HL-60/S4 (cell line): ENCODE results near the gene AGAP3.

ENCODE experiments used
- in situ Hi-C: fragments of 300-500 bp; cut with MboI; formaldehyde crosslinking; loops from 2 replicates; pipeline ENCODE4 v1.14.3; 2022; ENCODE audit warnings: low sequenced_read_pairs

Gene AGAP3

DNA sequence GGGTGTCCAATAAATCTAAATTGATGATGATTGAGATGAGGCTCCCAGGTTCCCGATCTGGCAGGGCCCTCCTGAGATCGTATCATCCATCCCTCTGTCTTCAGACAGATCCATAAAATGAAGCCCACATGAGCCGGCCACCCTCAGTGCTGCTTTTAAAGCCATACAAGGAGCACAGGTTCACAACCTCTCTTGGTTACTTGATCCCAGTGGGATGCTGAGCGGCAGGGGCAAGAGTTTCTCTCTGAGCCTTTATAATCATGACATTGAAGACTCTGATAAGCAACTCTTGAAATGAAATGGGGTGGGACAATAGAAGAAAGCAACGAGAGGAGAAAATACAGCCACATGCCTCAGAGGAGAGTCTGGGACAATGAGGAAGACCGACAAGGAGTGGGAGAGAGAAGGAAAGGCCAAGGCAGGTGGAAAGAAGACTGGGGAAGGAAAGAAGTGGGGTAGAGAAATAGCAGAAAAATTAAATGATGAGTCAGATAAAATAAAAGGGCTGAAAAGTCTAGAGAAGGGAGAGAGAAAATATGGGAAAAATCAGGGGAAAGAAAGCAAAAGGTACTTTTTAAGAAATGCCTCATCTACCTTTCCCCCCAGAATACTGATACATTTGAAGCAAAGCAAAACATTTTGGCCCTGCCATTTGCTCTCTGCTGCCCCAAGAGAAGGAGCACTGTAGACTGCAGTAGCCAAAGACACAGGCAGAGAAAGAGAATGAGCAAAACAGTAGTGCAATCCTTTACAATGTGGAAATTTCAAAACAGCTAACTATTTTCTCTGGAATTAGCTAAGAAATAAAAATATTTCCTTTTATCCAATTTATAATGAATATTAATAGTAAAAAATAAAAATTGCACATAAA, 66.6 kb downstream of the AGAP3 start:
- in situ Hi-C loops, result no loop called here

DNA sequence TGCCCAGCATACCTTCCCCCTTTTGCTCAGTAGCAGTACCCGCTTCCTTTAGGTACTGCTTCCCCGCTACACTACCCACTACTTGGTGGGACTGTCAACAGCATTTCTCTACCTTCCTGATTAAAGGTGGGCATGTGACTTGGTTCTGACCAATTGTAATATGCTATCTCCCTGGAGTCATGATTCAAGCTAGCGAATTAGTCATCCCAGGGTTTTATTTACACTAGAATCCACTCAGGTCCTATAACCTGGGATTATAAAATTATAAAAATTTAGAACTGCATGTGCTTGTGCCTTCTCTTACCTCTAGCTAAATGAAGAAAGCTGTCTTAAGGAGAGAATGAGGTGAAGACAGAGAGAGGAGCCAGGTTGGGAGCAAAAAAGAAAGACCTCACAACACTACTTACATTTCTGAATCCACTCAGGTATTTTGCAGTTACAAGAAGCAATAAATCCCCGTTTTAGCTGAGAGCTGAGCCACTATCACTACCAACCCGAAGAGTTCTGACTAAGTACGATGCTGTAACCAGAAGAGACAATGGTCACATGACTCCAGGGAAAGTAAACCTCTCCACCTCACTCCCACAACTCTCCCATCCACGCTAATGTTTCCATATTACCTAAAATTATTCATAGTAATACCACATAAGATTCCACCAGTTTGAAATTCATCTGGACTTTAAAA, 71.5 kb downstream of the AGAP3 start:
- in situ Hi-C loops, result no loop called here

DNA sequence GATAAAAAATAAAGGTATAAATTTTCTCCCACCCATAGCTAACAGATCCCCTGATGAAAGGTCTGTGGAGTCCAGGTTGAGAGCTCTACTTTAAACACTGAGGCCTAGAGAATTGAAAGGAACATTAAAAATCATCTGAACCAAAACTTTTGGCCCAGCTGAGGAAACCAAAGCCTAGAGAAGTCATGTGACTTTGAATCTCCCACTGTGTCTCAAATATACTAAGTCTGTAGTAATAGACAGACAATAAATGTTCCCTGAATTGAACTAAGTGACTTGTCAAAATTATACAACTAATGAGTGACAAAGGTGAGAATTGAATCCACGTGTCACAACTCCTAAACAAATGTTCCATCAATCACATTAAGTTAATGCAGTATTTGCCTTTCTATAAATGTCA, 75.5 kb downstream of the AGAP3 start:
- in situ Hi-C loops, result no loop called here

DNA sequence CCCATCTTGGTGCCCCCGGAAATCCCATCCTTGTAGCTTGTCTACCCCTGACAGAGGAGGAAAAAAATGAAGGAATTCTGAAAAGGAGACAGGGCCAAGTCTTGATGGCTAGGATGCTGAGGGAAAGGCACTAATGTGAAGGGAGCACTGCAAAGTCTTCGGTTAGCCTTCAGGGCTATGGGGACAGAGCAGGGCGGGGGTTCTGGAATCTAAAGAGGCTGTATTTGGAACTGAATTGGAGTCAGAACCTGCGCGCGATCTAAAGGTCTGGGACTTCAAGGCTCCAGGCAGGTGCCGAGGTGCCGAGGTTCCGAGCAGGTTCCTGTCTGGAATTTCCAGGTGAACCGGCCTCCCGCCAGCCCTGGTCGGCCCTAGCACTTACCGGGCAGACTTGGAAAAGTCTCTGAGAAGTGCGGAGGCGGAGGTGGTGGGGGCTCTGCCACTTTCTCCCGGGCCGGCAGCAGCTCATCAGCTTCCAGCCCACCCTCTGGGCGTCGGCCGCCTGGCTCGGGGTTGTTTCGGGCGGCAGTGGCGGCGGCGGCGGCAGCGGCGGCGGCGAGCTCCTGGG, 80.4 kb downstream of the AGAP3 start:
- in situ Hi-C loops, result no loop called here

DNA sequence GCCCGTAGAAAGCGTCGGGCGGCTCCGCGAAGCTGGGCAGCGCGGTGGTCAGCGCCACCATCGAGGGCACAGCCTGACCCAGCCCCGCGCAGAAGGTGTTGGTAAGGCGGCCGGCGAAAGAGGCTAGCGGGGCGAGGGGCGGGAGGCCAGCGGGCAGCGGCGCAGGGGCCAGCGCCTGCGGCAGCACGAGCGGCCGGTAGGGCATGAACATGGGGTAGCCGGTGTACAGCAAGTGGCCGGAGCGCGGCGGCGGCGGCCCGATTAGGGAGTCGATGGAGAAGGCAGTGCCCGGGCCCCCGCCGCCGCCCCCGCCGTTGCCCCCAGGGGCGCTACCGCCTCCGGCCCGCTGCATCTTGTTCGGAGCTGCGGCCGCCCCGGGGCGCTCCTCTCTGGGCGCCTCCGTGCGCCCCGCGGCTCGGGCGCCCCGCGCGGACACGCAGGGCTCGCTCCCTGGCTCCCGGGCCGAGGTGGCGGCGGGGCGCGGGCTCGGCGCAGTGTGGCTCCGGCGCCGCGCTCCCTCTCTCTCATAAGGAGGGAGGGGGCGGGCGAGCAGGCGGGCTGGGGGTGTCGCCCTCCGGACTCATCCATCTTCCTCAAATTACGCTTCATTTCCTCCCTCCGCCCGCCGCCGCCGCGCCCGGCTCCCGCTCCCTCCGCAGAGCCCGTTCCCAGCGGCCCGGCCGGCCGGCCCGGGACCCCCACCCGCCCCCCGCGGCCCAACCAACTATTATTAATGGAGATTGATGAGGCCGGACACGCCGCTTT, 81.1 kb downstream of the AGAP3 start, which contains the start of gene GBX1:
Gene GBX1, minus strand, starts transcription at position 498 of the 765 bp plus-strand sequence. Its CDS starts 146 bp downstream, at position 352.
- in situ Hi-C loops, result no loop called here

DNA sequence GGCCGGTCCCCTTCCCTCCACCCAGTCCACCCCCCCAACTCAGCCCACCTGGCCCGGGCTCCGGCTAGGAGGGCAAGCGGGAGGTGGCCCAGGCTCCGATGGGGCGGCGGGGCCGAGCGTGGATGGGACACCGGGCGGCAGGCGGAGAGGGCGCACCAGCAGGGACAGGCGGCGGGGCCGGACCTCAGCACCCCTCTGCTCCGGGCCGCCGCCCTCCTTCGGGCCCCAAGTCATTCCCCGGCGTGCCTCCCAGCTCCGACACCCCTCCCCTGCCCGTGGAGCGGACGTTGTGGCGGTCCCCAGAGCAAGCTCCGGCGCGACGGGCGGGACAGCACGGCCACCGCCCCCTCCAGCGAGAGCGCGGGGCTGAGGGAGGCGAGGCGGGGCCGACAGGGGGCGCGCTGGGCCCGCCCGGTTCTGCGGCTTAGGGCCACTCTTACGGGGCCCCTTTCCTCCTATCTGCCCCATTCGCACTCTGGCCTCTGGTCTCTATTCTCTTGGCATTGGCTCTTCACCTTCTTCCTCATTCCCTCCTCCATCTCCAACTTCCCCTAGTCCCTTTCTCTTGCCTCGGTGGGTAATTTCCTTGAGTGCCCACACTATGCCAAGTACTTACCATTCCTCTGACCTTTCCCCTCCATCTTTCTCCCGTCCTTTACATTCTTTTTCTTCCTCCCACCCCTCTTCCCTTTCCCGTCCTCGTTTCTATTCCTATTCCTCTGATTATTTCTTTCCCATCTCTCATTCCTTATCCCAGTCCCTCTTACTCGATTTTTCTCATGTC, 81.9 kb downstream of the AGAP3 start:
- in situ Hi-C loops, result no loop called here

DNA sequence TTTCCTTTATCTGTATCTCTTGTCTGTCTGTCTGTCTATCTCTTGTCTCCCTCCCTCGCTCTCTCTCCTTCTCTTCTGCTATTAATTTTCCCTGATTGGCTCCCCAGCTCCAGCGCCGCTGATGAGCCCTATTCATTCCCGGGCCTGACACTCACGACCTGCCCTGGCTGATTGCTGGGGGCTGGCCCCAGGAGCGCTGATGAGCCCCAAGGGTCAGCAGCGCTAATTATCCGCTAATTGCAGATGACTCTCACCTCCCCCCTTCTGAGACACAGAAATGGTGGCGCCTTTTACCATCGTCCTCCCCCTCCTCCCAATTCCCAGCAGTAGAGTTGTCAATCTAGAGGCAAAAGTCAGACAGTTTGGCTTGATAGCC, 82.5 kb downstream of the AGAP3 start:
- in situ Hi-C loops, result no loop called here

DNA sequence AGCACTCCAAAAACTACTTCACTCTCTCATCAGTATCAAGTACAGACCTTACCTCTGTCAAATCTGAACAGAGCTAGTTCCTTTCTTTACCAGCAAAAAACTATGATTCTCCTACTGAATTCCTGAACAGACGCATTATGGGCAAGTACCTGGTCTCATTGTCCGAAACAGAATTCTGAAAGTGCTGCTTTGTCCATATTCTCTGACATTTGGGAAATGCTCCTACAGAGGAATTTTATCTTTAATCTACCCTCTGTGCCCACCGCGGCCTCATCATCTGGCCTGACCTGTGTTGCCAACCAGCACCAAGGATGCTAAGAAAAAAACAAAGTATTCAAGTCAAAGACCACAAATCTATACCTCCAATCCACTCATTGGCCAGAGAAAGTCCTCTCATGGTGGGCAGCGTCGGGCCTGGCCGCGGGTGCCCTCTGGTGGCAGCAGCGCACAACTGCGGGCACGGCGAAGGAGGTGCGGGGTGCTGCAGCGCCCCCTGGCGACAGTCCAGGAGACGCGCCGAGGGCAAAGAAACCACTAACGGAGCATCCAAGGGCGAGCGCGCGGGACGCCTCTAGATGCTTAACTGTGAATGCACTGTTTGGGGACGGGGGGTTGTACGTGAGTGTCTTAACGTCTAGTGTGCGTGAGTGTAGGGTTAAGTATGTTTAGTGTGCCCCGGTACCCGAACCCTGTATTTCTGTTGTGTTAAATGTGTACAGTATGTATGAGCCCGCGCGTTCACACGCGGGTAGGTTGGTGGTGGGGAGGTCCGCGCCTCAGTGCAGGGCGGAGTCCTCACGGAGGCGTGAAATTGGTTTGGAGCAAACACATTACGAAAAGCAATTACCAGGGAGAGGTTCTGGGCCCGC, 86.2 kb downstream of the AGAP3 start:
- in situ Hi-C loops, result no loop called here

DNA sequence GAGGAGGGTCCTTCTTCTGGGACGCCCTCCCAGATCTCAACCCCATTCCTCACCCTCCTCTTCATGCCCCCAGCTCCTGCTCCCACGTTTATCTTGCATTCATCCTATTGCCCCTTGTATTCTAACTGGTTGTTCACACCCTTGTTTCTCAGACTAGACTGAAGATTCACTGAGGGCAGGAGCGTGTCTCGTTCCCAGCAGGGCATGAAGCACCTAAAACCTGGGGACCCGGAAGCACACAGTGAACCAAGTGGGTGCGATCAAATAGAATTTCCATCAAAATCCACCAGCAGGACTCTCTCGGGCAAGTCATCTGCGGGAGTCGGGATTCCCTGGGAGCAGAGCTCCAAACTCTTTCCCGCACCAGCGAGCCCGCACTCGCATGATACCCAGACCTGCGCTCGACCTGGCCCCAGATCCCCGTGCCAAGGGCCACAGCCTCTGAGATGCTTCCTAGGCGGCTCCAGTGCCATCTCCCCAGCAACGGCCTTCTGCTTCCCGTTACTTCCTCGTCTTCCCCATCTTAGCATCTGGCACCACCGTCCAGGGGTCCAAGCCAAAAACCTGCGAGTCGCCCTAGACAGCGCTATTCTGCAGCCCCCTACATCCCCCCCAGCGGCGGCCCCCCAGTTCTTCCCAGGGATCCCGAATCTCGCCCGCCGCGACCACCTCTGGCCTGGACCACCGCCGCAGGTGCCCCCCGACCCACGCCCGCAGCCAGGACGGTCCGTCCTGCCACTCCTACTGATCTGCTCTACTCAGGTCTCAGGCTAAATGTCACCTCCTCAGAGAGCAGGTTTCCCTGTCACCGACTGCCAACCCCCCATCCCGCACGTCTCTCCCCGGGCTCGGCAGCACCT, 87.3 kb downstream of the AGAP3 start:
- in situ Hi-C loops, result no loop called here

DNA sequence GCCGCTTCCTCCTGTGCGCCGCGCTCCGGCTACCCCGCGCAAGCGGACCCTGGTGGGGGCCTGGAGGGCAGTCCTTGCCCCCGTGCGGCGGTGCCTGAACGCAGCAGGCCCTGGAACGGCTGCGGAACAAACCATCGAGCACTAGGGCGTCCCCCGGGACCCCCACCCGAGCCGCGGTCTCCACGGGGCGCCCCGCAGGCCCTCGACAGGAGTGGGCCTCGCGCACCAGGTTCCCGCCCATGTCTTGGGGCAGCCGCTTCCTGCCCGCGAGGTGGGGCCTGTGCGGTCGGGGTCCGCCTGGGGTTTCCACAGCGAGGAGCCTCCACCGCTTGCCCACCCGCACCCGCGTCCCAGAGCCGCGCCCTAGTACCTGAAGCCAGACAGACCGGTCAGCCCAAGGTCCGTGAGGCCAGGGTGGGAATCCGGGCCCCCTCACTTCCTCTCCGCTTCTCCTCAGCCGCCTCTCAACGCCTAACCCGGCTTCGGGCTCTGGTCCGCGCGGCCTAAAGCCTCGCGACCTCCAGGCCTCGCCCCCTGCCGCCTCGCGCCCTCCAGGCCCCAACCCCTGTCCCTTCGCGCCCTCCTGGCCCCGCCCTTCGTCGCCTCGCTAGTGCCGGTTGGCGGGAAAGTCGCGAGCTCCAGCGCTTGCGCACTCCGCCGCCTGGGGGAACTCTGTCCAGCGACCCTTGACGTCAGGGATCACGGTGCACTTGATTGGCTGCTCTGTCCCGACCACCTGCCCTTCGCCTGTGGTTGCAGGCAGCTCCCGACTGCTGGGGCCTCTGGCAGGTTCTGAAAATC, 88.2 kb downstream of the AGAP3 start:
- in situ Hi-C loops, result no loop called here

DNA sequence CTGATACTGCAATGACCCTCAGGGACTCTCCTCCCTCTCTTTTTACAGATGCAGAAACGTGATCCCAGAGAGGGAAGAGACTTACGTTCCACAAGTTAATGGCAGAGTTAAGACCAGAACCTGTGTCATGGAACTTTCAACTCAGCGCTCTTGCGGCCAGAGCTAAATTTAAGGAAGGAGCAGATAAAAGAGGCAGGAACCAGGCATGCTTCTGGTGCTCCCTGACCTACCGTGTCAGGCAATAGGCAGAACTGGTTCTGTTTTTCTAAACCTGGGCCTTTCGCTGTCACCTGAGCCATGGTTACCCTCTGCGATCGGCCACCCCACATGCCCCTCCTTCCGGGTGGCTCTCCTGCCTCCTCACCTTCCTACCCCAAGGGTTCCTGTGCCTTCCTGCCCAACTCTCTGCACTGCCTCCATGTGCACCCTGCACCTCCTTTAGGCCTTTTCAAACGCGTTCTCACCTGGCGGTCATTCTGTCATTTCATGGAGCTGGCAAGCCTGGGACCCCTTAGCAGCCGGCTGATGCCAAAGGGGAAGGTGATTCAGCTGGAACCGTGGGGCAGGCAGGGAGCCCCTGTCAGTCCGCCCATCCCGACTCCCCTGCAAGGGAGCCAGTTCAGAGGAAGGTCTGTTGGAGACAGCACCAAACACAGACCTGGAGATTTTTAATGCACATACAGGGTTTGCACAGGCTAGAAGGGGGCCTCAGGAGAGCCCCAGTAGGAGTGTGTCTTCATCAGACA, 88.9 kb downstream of the AGAP3 start:
- in situ Hi-C loops, result no loop called here

DNA sequence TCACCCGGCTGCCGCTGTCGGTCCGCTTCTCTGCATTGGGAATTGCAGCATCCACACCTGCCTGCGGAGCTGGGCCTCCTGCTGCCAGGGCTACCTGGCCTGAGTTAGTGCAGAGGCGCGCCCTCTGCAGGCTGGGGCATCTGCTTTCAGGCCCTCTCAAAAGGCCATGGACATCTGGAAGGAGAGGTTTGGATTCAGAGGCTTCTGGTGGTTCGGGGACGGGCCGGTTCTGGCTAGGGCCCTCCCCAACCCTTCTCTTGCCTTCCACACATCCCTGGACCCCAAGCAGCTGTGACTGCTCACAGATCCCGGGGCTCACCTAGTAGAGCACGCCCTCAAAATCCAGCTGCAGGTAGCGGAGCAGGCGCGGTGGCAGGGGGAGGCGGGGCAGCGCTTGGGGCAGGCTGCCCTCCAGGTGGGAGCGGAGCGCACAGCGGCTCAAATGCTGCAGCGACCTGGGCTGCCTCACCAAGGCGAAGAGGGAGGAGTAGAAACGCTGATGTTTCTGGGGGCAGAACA, 89.6 kb downstream of the AGAP3 start:
- in situ Hi-C loops, result no loop called here

DNA sequence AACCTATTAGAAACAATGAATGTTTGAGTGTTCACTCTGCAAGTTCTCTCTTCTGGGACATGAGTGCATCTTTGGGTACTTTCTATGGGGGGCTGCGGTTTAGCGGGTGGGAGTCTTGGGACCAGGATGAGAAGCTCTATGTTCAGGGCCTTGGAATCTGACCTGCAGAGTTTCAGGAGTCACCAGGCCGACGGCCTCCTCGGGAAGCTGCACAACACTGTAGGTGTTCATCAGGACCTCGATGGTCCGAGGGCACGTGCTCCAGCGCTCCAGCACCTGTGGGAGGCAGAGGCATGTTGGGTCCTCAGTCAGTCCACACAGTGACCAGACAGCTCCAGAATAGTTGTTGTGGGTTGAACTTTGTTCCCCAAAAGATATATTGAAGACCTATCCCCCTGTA, 90.1 kb downstream of the AGAP3 start:
- in situ Hi-C loops, result no loop called here

DNA sequence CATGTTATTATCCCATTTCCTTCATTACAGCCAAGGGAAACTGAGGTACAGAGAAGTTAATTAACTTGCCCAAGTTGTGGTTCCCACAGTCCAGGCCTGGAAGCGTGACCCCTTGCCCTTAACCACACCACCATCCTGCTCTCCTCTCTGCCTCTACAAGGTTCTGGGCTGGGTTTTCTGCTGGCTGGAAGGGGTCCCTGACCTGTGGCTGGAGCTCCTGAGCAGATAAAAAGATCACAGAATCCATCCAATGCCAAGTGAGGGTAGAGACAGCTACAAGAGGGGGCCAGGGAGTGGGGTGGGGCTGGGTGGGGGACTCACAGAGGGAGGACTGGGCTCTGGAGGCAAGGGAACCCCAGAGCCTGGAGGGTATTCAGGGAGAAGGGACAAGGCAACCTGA, 91.0 kb downstream of the AGAP3 start:
- in situ Hi-C loops, result no loop called here

DNA sequence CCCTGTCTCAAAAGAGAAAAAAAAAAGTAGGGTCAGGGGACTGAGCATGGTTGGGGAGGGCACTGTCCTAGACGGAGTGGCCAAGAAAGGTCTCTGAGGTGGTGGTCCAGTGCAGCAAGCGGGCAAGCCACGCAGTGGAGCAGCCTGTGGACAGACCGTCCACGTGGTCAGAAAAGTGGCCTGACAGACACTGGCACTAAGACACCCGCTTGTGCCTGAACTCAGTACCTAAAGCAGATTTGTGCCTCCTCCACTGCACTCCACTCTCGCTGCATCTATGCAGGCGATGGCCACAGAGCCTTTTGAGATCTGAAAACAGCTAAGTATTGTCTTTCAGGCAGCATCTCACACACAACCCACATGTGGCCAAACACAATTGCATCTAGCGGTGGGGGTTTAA, 92.0 kb downstream of the AGAP3 start:
- in situ Hi-C loops, result no loop called here

DNA sequence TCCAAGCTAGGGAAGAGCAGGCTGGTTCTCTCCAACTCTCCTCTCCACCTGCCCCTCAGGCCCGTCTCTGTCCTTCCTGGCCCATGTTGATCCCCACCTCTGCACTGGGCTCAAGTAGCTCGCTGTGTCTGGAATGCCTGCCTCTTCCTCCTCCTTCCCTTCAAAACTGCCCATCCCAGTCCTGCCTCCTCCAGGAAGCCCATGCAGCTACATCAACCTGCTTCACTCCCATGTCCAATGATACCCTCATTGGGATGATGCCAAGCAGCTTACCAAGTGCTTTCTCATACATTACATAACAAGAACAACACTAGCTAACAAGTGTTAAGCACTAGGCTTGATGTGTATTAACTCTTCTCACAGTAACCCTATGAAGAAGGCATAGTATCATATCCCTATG, 92.6 kb downstream of the AGAP3 start:
- in situ Hi-C loops, result no loop called here
